HG02571 (cell line): ENCODE results near the gene ENTPD2.

Experiments used
- ATAC-seq: cut with Tn5 transposase; IDR thresholded peaks from one replicate; pipeline ENCODE4 v1.9.1; 2021; ENCODE audit warnings: mild to moderate bottlenecking, moderate library complexity; ENCODE audit not compliant: unreplicated experiment

The ENTPD2 gene

GRCh38 chr9:137080260-137081122 lies 26.6 kb upstream of the ENTPD2 start:
- ATAC-seq, result no peak

GRCh38 chr9:137079401-137079787 lies 25.5 kb upstream of the ENTPD2 start:
- no peak for ATAC-seq

GRCh38 chr9:137078701-137079400 lies 25.0 kb upstream of the ENTPD2 start:
- ATAC-seq, result no peak

- peak; percentile 21 for ATAC-seq
These were observed 24.2 kb upstream of the ENTPD2 start for GRCh38 chr9:137077758-137078693.

- peak; percentile 52 for ATAC-seq
These were observed 23.3 kb upstream of the ENTPD2 start, which contains the start of gene UAP1L1 for GRCh38 chr9:137077010-137077747. TSS of gene UAP1L1 (plus strand) at chr9:137077517. CDS start at chr9:137077533, 16 bp downstream.

GRCh38 chr9:137076636-137077009 lies 22.8 kb upstream of the ENTPD2 start:
- ATAC-seq, result no peak

- ATAC-seq, result no peak
These were observed 21.5 kb upstream of the ENTPD2 start for GRCh38 chr9:137075275-137075775.

- no peak for ATAC-seq
These were observed 20.9 kb upstream of the ENTPD2 start for GRCh38 chr9:137074657-137075274.

- no peak for ATAC-seq
These were observed 20.1 kb upstream of the ENTPD2 start for GRCh38 chr9:137073992-137074399.

- no peak for ATAC-seq
These were observed 17.4 kb upstream of the ENTPD2 start for GRCh38 chr9:137071282-137071681.

- ATAC-seq, result no peak
These were observed 17.0 kb upstream of the ENTPD2 start for GRCh38 chr9:137070906-137071275.

GRCh38 chr9:137070201-137070905 lies 16.5 kb upstream of the ENTPD2 start, which contains the start of gene SAPCD2:
TSS of gene SAPCD2 (minus strand) at chr9:137070557. CDS start at chr9:137070460, 97 bp downstream.
- peak; percentile 54 for ATAC-seq

GRCh38 chr9:137069508-137070091 lies 15.7 kb upstream of the ENTPD2 start:
- ATAC-seq, result no peak

GRCh38 chr9:137068539-137069507 lies 15.0 kb upstream of the ENTPD2 start:
- ATAC-seq, result no peak

GRCh38 chr9:137067860-137068538 lies 14.1 kb upstream of the ENTPD2 start:
- ATAC-seq, result no peak

- ATAC-seq, result no peak
These were observed 12.4 kb upstream of the ENTPD2 start for GRCh38 chr9:137066096-137066861.
